ENCODE data around the gene IRF7.

The IRF7 gene

DNA sequence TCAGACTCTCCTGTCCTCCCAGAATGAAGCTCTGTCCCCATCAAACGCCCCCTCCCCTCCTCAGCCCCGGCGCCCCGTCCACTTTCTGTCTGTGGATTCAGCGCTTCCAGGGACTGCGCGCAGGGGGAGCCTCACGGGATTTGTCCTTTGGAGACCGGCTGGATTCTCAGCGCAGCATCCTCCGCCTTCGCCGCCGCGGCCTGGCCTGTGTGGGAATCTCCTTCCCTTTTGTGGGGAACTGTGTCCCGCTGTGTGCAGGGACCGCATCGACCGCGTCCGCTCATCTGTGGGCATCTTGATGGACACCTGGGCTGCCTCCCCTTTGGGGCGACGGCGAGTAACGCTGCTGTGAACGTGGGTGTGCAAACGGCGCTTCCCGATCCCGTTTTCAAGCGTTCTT, 12.3 kb upstream of the IRF7 start:
- Histone ChIP-seq H3K9me3 (replicated peaks; ENCODE audit: insufficient read depth, low read length) (no peaks in the 10 kb centered on the region), H3K4me1 (ENCODE audit: low read length) (peaks cover 13% of the 10 kb centered on the region), H3K36me3 (replicated peaks; ENCODE audit: insufficient read depth, low read length) (no peaks in the 10 kb centered on the region), H2AFZ (ENCODE audit: low read length) (no peak overlapping the region), H3K27me3 (replicated peaks; ENCODE audit: insufficient read depth, low read length) (no peaks in the 10 kb centered on the region), H3F3A (ENCODE audit: insufficient read depth, low read length) (peaks cover 18% of the 10 kb centered on the region), H3K4me2 (ENCODE audit: low read depth, low read length) (peak overlapping the region; percentile 73), H3K27ac (ENCODE audit: low read length) (no peak overlapping the region), H3K79me2 (ENCODE audit: low read length) (no peaks in the 10 kb centered on the region), H3K9me2 (replicated peaks; ENCODE audit: insufficient read depth, low read length) (no peaks in the 10 kb centered on the region), H4K20me1 (ENCODE audit: insufficient read depth, low read length) (no peaks in the 10 kb centered on the region), H3K4me3 (ENCODE audit: low read length) (no peak overlapping the region), H3K9ac (ENCODE audit: low read length) (no peak overlapping the region)
- no peak for DNase-seq
- TF ChIP-seq CTCF (IDR thresholded peaks at IDR 0.05; ENCODE audit: low read length): no peak

GRCh38 chr11:627308-627576, 11.5 kb upstream of the IRF7 start:
- no peak for DNase-seq
- no peaks in the 10 kb centered on the region for H3K9me3 ChIP-seq (replicated peaks; ENCODE audit: insufficient read depth, low read length)
- H3K4me3 ChIP-seq (ENCODE audit: low read length): no peak overlapping the region
- H3F3A ChIP-seq (ENCODE audit: insufficient read depth, low read length): peaks cover 18% of the 10 kb centered on the region
- no peaks in the 10 kb centered on the region for H3K27me3 ChIP-seq (replicated peaks; ENCODE audit: insufficient read depth, low read length)
- H4K20me1 ChIP-seq (ENCODE audit: insufficient read depth, low read length): no peaks in the 10 kb centered on the region
- no peaks in the 10 kb centered on the region for H3K36me3 ChIP-seq (replicated peaks; ENCODE audit: insufficient read depth, low read length)
- peaks cover 13% of the 10 kb centered on the region for H3K4me1 ChIP-seq (ENCODE audit: low read length)
- no peak overlapping the region for H3K27ac ChIP-seq (ENCODE audit: low read length)
- no peaks in the 10 kb centered on the region for H3K79me2 ChIP-seq (ENCODE audit: low read length)
- TF ChIP-seq EZH2 (optimal IDR thresholded peaks at IDR 0.05; ENCODE audit: low read depth, low read length) (no peak), CTCF (IDR thresholded peaks at IDR 0.05; ENCODE audit: low read length) (no peak), EZH2phosphoT487 (IDR thresholded peaks at IDR 0.05; ENCODE audit: low read length) (no peak)
- no peaks in the 10 kb centered on the region for H3K9me2 ChIP-seq (replicated peaks; ENCODE audit: insufficient read depth, low read length)
- no peak overlapping the region for H3K9ac ChIP-seq (ENCODE audit: low read length)
- H2AFZ ChIP-seq (ENCODE audit: low read length): no peak overlapping the region
- H3K4me2 ChIP-seq (ENCODE audit: low read depth, low read length): no peak overlapping the region

- H3K9ac ChIP-seq (ENCODE audit: low read length): no peak within 1 kb of the TSS
- no peak for TF ChIP-seq CTCF (IDR thresholded peaks at IDR 0.05; ENCODE audit: low read length)
- no peak for TF ChIP-seq EZH2phosphoT487 (IDR thresholded peaks at IDR 0.05; ENCODE audit: low read length)
- TF ChIP-seq EZH2 (optimal IDR thresholded peaks at IDR 0.05; ENCODE audit: low read depth, low read length): no peak
- H3K9me2 ChIP-seq (replicated peaks; ENCODE audit: insufficient read depth, low read length): no peaks in the 10 kb centered on the region
- H4K20me1 ChIP-seq (ENCODE audit: insufficient read depth, low read length): no peaks in the 10 kb centered on the region
- no peak within 1 kb of the TSS for H3K27ac ChIP-seq (ENCODE audit: low read length)
- H3K27me3 ChIP-seq (replicated peaks; ENCODE audit: insufficient read depth, low read length): no peaks in the 10 kb centered on the region
- H2AFZ ChIP-seq (ENCODE audit: low read length): no peak within 1 kb of the TSS
- peaks cover 18% of the 10 kb centered on the region for H3F3A ChIP-seq (ENCODE audit: insufficient read depth, low read length)
- H3K4me2 ChIP-seq (ENCODE audit: low read depth, low read length): no peak within 1 kb of the TSS
- H3K9me3 ChIP-seq (replicated peaks; ENCODE audit: insufficient read depth, low read length): no peaks in the 10 kb centered on the region
- H3K79me2 ChIP-seq (ENCODE audit: low read length): no peaks in the 10 kb centered on the region
- no peak for DNase-seq
- H3K36me3 ChIP-seq (replicated peaks; ENCODE audit: insufficient read depth, low read length): no peaks in the 10 kb centered on the region
- H3K4me3 ChIP-seq (ENCODE audit: low read length): no peak within 1 kb of the TSS
- H3K4me1 ChIP-seq (ENCODE audit: low read length): peaks cover 13% of the 10 kb centered on the region
Observed at GRCh38 chr11:626475-627307, 10.9 kb upstream of the IRF7 start, which contains the start of gene SCT. Gene SCT (minus strand): TSS chr11:627181. CDS start chr11:627143, 38 bp downstream.
